ENCODE data around the gene PDGFRB. TPM values are rescaled to one million over a fixed set of nuclear protein-coding genes. Genes with fewer than 3 reads are reported as not detected.

Gene PDGFRB
- total and polyA plus RNA-seq, 9 donors: 102 to 302 (median 207) TPM

GRCh38 chr5:150129454-150129812, 26.2 kb downstream of the PDGFRB start:
- no peak overlapping the region for H3K4me3 ChIP-seq
- DNase-seq: no peak
- H3K9me3 ChIP-seq: no peaks in the 10 kb centered on the region
- no peaks in the 10 kb centered on the region for H3K36me3 ChIP-seq
- no peak overlapping the region for H3K27ac ChIP-seq
- intact Hi-C loops (cut with DNase I): loop anchor here in 1 of 4 donors (2.0 kb wide), 2 partner anchors 85 to 93 kb away; no protein-coding TSS in a partner anchor
- peaks cover 9% of the 10 kb centered on the region for H3K4me1 ChIP-seq (ENCODE audit: insufficient read depth)
- TF ChIP-seq CTCF (IDR thresholded peaks at IDR 0.05) (no peak), EP300 (IDR thresholded peaks at IDR 0.05) (no peak), POLR2A (IDR thresholded peaks at IDR 0.05) (no peak)
- no peaks in the 10 kb centered on the region for H3K27me3 ChIP-seq
- WGBS, 3 donors: 34 to 46% (median 41%) methylated on average over 8 of the region's 8 CpGs

GRCh38 chr5:150126921-150127265, 28.8 kb downstream of the PDGFRB start:
- Histone ChIP-seq H3K27me3 (no peaks in the 10 kb centered on the region), H3K4me1 (ENCODE audit: insufficient read depth) (peaks cover 4% of the 10 kb centered on the region), H3K36me3 (no peaks in the 10 kb centered on the region), H3K9me3 (no peaks in the 10 kb centered on the region), H3K4me3 (no peak overlapping the region), H3K27ac (no peak overlapping the region)
- intact Hi-C loops (cut with DNase I): no loop called here
- no peak for DNase-seq
- 81 to 88% (median 82%) methylated on average over 6 of the region's 6 CpGs for WGBS, 3 donors
- no peak for TF ChIP-seq POLR2A (IDR thresholded peaks at IDR 0.05)
- TF ChIP-seq EP300 (IDR thresholded peaks at IDR 0.05): no peak
- TF ChIP-seq CTCF (IDR thresholded peaks at IDR 0.05): no peak

- TF ChIP-seq POLR2A (IDR thresholded peaks at IDR 0.05) (no peak), EP300 (IDR thresholded peaks at IDR 0.05) (no peak), CTCF (IDR thresholded peaks at IDR 0.05) (no peak)
- no peak for DNase-seq
- Histone ChIP-seq H3K4me1 (ENCODE audit: insufficient read depth) (peaks cover 4% of the 10 kb centered on the region), H3K9me3 (no peaks in the 10 kb centered on the region), H3K27ac (no peak overlapping the region), H3K36me3 (no peaks in the 10 kb centered on the region), H3K4me3 (no peak overlapping the region), H3K27me3 (no peaks in the 10 kb centered on the region)
- intact Hi-C loops (cut with DNase I): no loop called here
- WGBS, 3 donors: 85 to 88% (median 85%) methylated on average over 10 of the region's 10 CpGs
Measured at GRCh38 chr5:150126199-150126920, 29.3 kb downstream of the PDGFRB start.

- no peak overlapping the region for H3K27ac ChIP-seq
- H3K36me3 ChIP-seq: peaks cover 3% of the 10 kb centered on the region
- no peak for TF ChIP-seq CTCF (IDR thresholded peaks at IDR 0.05)
- TF ChIP-seq POLR2A (IDR thresholded peaks at IDR 0.05): no peak
- TF ChIP-seq EP300 (IDR thresholded peaks at IDR 0.05): no peak
- DNase-seq: no peak
- H3K27me3 ChIP-seq: no peaks in the 10 kb centered on the region
- H3K4me1 ChIP-seq (ENCODE audit: insufficient read depth): peaks cover 4% of the 10 kb centered on the region
- intact Hi-C loops (cut with DNase I): no loop called here
- no peaks in the 10 kb centered on the region for H3K9me3 ChIP-seq
- H3K4me3 ChIP-seq: no peak overlapping the region
- 85 to 86% (median 85%) methylated on average over 10 of the region's 10 CpGs for WGBS, 3 donors
Measured at GRCh38 chr5:150125334-150125733, 30.3 kb downstream of the PDGFRB start.

All from ovary (tissue), 9 donors.